IMR-90 (cell line): ENCODE data around the gene GLS. TPM values are rescaled to one million over a fixed set of nuclear protein-coding genes. Genes with fewer than 3 reads are reported as not detected.

Source experiments
- ATAC-seq: fragments of 200-7000 bp; cut with Tn5 transposase; 2 replicates; pipeline ENCODE4 v1.9.1; 2020; ENCODE audit warnings: low read depth, mild to moderate bottlenecking, moderate library complexity
- BruUV-seq: library from RNA; stranded (reverse); fragments of 400-500 nt; replicated peaks from 2 replicates; lab custom pipeline; 2021; lab: Mats Ljungman, UMichigan
- CTCF ChIA-PET: fragments of 300-600 bp; formaldehyde crosslinking; extraction: SDS; loops from one replicate; lab custom pipeline; 2021; ENCODE audit warnings: antibody characterized with exemption; lab: Yijun Ruan, JAX
- POLR2A ChIA-PET: fragments of 300-600 bp; sonication (Branson Sonifier 250); formaldehyde crosslinking; loops from one replicate; lab custom pipeline; 2022; ENCODE audit warnings: antibody characterized with exemption; ENCODE audit not compliant: unreplicated experiment; lab: Charles Lee
- DNase-seq: peaks from one replicate; pipeline ENCODE4 v3.0.0; 2013
- H2AFZ ChIP-seq: replicated peaks from 2 replicates; pipeline ENCODE3; 2013; ENCODE audit warnings: low read length, mild to moderate bottlenecking; ENCODE audit not compliant: poor library complexity
- H2AK5ac ChIP-seq: 2 replicates; pipeline ENCODE4 v1.6.1; 2013; ENCODE audit warnings: low read depth, low read length, inconsistent platforms
- H2AK9ac ChIP-seq: replicated peaks from 2 replicates; pipeline ENCODE3; 2013; ENCODE audit warnings: mild to moderate bottlenecking, low read depth, low read length, moderate library complexity; ENCODE audit not compliant: poor library complexity
- H2BK120ac ChIP-seq: 2 replicates; pipeline ENCODE4 v1.6.1; 2013; ENCODE audit warnings: low read depth, low read length, inconsistent platforms
- H2BK15ac ChIP-seq: 3 replicates; pipeline ENCODE4 v1.6.1; 2013; ENCODE audit warnings: low read depth, low read length, inconsistent platforms
- H2BK20ac ChIP-seq: 2 replicates; pipeline ENCODE4 v1.6.1; 2013; ENCODE audit warnings: low read depth, mild to moderate bottlenecking, inconsistent platforms, low read length, moderate library complexity
- H2BK5ac ChIP-seq: 2 replicates; pipeline ENCODE4 v1.6.1; 2013; ENCODE audit warnings: mild to moderate bottlenecking, low read depth, low read length, inconsistent platforms; ENCODE audit not compliant: poor library complexity, severe bottlenecking
- H3K14ac ChIP-seq: replicated peaks from 2 replicates; pipeline ENCODE4 v1.6.1; 2013; ENCODE audit warnings: low read depth, low read length, inconsistent platforms
- H3K18ac ChIP-seq: 2 replicates; pipeline ENCODE4 v1.6.1; 2013; ENCODE audit warnings: low read depth, low read length, control low read depth
- H3K23ac ChIP-seq: 2 replicates; pipeline ENCODE4 v1.6.1; 2013; ENCODE audit warnings: low read depth, low read length, inconsistent platforms
- H3K27ac ChIP-seq: 2 replicates; pipeline ENCODE4 v1.5.1; 2013; ENCODE audit warnings: mild to moderate bottlenecking, control low read depth, low read length; ENCODE audit not compliant: insufficient read depth
- H3K27me3 ChIP-seq: 2 replicates; pipeline ENCODE4 v1.6.1; 2013; ENCODE audit warnings: low read length; ENCODE audit not compliant: control insufficient read depth, insufficient read depth
- H3K36me3 ChIP-seq: 2 replicates; pipeline ENCODE4 v1.6.1; 2013; ENCODE audit warnings: low read length, mixed read lengths; ENCODE audit not compliant: control insufficient read depth, insufficient read depth
- H3K4ac ChIP-seq: 2 replicates; pipeline ENCODE4 v1.6.1; 2013; ENCODE audit warnings: low read depth, low read length, inconsistent platforms
- H3K4me1 ChIP-seq: 2 replicates; pipeline ENCODE4 v1.6.1; 2013; ENCODE audit warnings: low read length, mixed read lengths; ENCODE audit not compliant: control insufficient read depth, insufficient read depth
- H3K4me2 ChIP-seq: 2 replicates; pipeline ENCODE4 v1.6.1; 2013; ENCODE audit warnings: low read depth, mild to moderate bottlenecking, control low read depth, low read length, moderate library complexity
- H3K4me3 ChIP-seq: 2 replicates; pipeline ENCODE4 v1.5.1; 2013; ENCODE audit warnings: low read depth, mild to moderate bottlenecking, control low read depth, low read length, moderate library complexity; ENCODE audit not compliant: insufficient read depth
- H3K56ac ChIP-seq: 2 replicates; pipeline ENCODE4 v1.6.1; 2013; ENCODE audit warnings: low read length, inconsistent platforms; ENCODE audit not compliant: insufficient read depth; ENCODE audit errors: extremely low read depth
- H3K79me1 ChIP-seq, 2 experiments: 2 replicates each; pipeline ENCODE4 v1.6.1; 2013; ENCODE audit warnings: low read length in 2 of 2, inconsistent platforms in 1 of 2, low read depth in 1 of 2
- H3K9ac ChIP-seq: 2 replicates; pipeline ENCODE4 v1.6.1; 2013; ENCODE audit warnings: low read depth, low read length, control low read depth
- H3K9me1 ChIP-seq: 2 replicates; pipeline ENCODE4 v1.6.1; 2013; ENCODE audit warnings: low read length, inconsistent platforms; ENCODE audit not compliant: insufficient read depth
- H3K9me3 ChIP-seq: 2 replicates; pipeline ENCODE4 v1.6.1; 2013; ENCODE audit warnings: low read length; ENCODE audit not compliant: control insufficient read depth, insufficient read depth
- H4K20me1 ChIP-seq: 2 replicates; pipeline ENCODE4 v1.6.1; 2013; ENCODE audit warnings: low read length, inconsistent platforms; ENCODE audit not compliant: insufficient read depth
- H4K5ac ChIP-seq: 2 replicates; pipeline ENCODE4 v1.6.1; 2013; ENCODE audit warnings: mild to moderate bottlenecking, low read depth, low read length, control low read depth
- H4K8ac ChIP-seq, 2 experiments: 2 replicates each; pipeline ENCODE4 v1.6.1; 2013; ENCODE audit warnings: low read depth in 2 of 2, low read length in 2 of 2, control low read depth in 1 of 2, inconsistent platforms in 1 of 2
- H4K91ac ChIP-seq: 2 replicates; pipeline ENCODE4 v1.6.1; 2013; ENCODE audit warnings: low read depth, low read length, inconsistent platforms; ENCODE audit not compliant: insufficient read depth
- BHLHE40 ChIP-seq: fragments of 150-350 bp; IDR thresholded peaks from 2 replicates; pipeline ENCODE4 v1.6.1; 2016; ENCODE audit warnings: mild to moderate bottlenecking, low read depth, low read length
- CEBPB ChIP-seq: IDR thresholded peaks from 2 replicates; pipeline ENCODE4 v1.6.1; 2012; ENCODE audit warnings: low read depth, low read length, improper control_type of control experiment
- FOS ChIP-seq: fragments of 150-350 bp; IDR thresholded peaks from 2 replicates; pipeline ENCODE4 v1.6.1; 2016; ENCODE audit warnings: low read depth, low read length
- MXI1 ChIP-seq: IDR thresholded peaks from 2 replicates; pipeline ENCODE4 v1.6.1; 2012; ENCODE audit warnings: low read depth, mild to moderate bottlenecking, low read length, moderate library complexity, borderline replicate concordance
- NFE2L2 ChIP-seq: fragments of 150-350 bp; IDR thresholded peaks from 2 replicates; pipeline ENCODE4 v1.6.1; 2016; ENCODE audit warnings: low read depth, mild to moderate bottlenecking, low read length
- POLR2A ChIP-seq: IDR thresholded peaks from 2 replicates; pipeline ENCODE4 v1.6.1; 2012; ENCODE audit warnings: mild to moderate bottlenecking, low read depth, low read length
- RAD21 ChIP-seq: IDR thresholded peaks from 2 replicates; pipeline ENCODE4 v1.6.1; 2012; ENCODE audit warnings: low read length, improper control_type of control experiment
- RFX5 ChIP-seq: IDR thresholded peaks from 2 replicates; pipeline ENCODE4 v1.8.0; 2012; ENCODE audit warnings: low read depth, mild to moderate bottlenecking, low read length, moderate library complexity
- WGBS, 2 experiments: methylation state at CpG; one replicate each; pipeline versions ENCODE4 v1.1.5 to v1.1.7; 2013; ENCODE audit warnings: missing lambda C conversion rate in 2 of 2; ENCODE audit not compliant: insufficient read length in 1 of 2; ENCODE audit errors: extremely low coverage in 2 of 2; 5-methylcytosine and 5-hydroxymethylcytosine counted together
- dilution Hi-C: fragments of 300-500 bp; cut with HindIII; formaldehyde crosslinking; loops from one replicate; pipeline ENCODE4 v1.14.3; 2018; ENCODE audit warnings: low sequenced_read_pairs; ENCODE audit not compliant: unreplicated experiment
- in situ Hi-C: fragments of 300-500 bp; cut with MboI; formaldehyde crosslinking; loops from 3 replicates; pipeline ENCODE4 v1.14.3; 2019; ENCODE audit warnings: low sequenced_read_pairs, inconsistent platforms, mixed read lengths
- intact Hi-C: fragments of 100-400 bp; cut with micrococcal nuclease; formaldehyde crosslinking; loops from 2 replicates; pipeline ENCODE4 v1.10.0; 2022
- polyA plus RNA-seq, 3 experiments: library from polyadenylated mRNA; depleted of rRNA; stranded (reverse); fragments of >200 nt; gene quantifications; 2 replicates each; pipeline ENCODE4 v1.2.3, GENCODE V29; 2012; ENCODE audit warnings: low replicate concordance in 1 of 3
- total RNA-seq: library from RNA; depleted of rRNA; stranded (reverse); fragments of >200 nt; gene quantifications from 2 replicates; pipeline ENCODE4 v1.2.3, GENCODE V29; 2012
- TF ChIP-seq, protein P1 (sequence below): fragments of 150-350 bp; IDR thresholded peaks from 2 replicates; pipeline ENCODE4 v1.6.1; 2016; ENCODE audit warnings: low read depth, mild to moderate bottlenecking, low read length, moderate library complexity, borderline replicate concordance
- TF ChIP-seq, protein P2 (sequence below): conservative IDR thresholded peaks from 2 replicates; pipeline ENCODE4 v1.5.1; 2012; ENCODE audit warnings: mild to moderate bottlenecking, low read depth, low read length, improper control_type of control experiment
- TF ChIP-seq, protein P3 (sequence below): fragments of 150-350 bp; IDR thresholded peaks from 2 replicates; pipeline ENCODE4 v1.6.1; 2017; ENCODE audit warnings: mild to moderate bottlenecking, antibody characterized with exemption, low read length, low read depth

GLS gene
- total and polyA plus RNA-seq, 2 of the 4 experiments (the other 2 are of a cell fraction): 87.5 to 130 TPM

DNA sequence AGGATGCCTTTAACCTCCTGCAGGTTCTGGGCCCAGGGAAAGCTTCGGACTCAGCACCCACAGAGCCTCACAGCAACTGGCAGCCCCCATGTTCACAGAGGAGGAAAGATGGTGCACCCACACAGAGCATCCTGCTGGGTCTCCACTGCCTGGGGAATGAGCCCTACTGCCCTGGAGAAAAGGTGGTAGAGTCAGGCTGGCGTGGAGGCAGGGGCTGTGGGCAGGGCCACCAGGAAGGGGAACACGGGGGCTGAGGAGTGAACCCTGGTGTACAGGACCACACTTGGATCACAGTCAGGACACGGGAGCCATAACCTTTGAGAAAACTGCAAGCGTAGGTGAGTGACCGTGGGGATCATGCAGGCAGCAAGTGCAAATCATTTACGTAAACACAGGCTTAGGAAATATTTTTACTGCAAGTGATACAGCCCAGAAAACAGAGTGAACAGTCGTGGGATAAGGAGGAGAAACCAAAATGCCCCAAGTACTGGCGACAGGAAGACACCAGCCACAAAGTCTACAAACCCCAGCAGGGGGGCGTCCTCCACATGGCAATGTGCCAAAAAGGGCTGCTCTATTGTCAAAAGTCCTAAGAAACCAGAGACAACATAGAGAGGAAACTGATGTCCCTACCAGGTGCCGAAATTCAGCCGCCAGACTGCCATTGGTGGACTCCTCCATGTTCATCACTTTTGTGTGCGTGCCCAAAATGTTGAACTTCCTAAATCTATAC lies 105.8 kb downstream of the GLS start:
- in situ Hi-C loops (no loop called here), intact Hi-C loops (no loop called here), dilution Hi-C loops (no loop called here)
- no peak overlapping the region for H3K27ac ChIP-seq
- H2BK20ac ChIP-seq: no peak overlapping the region
- no peak overlapping the region for H4K8ac ChIP-seq
- no peaks in the 10 kb centered on the region for H3K9me3 ChIP-seq
- DNase-seq: no peak
- H2AK5ac ChIP-seq: no peak overlapping the region
- WGBS, 2 experiments: 96% methylated on average over 4 of the region's 13 CpGs; no CpG with 5 or more reads in 1 of the 2 experiments
- POLR2A ChIA-PET: no interaction called here
- H3K4ac ChIP-seq: no peak overlapping the region
- no peak overlapping the region for H3K4me3 ChIP-seq
- H2AFZ ChIP-seq: no peak overlapping the region
- no peak overlapping the region for H4K5ac ChIP-seq
- no peak for ATAC-seq
- no peak overlapping the region for H3K4me2 ChIP-seq
- H3K4me1 ChIP-seq: no peaks in the 10 kb centered on the region
- no peak overlapping the region for H2BK120ac ChIP-seq
- H3K9ac ChIP-seq: no peak overlapping the region
- H3K14ac ChIP-seq: no peak overlapping the region
- H4K20me1 ChIP-seq: peaks cover 17% of the 10 kb centered on the region; the same call in 1 of the 2 replicates
- CTCF ChIA-PET: no interaction called here
- peaks cover 67% of the 10 kb centered on the region for H3K36me3 ChIP-seq
- no peak overlapping the region for H2BK15ac ChIP-seq
- no peak overlapping the region for H4K91ac ChIP-seq
- H3K18ac ChIP-seq: no peak overlapping the region
- peaks cover 0 to 16% of the 10 kb centered on the region in 2 experiments; a peak in 1 of 4 replicates for H3K79me1 ChIP-seq
- no TSS peak for BruUV-seq
- H3K56ac ChIP-seq: no peak overlapping the region
- no peak overlapping the region for H3K23ac ChIP-seq
- H3K27me3 ChIP-seq: no peaks in the 10 kb centered on the region
- H2AK9ac ChIP-seq: no peak overlapping the region
- peaks cover 15% of the 10 kb centered on the region for H3K9me1 ChIP-seq
- H2BK5ac ChIP-seq: no peak overlapping the region
- TF ChIP-seq FOS (no peak), RFX5 (no peak), CEBPB (no peak), RAD21 (no peak), NFE2L2 (no peak), MXI1 (no peak), POLR2A (no peak), BHLHE40 (no peak)
- TF ChIP-seq, protein P1, sequence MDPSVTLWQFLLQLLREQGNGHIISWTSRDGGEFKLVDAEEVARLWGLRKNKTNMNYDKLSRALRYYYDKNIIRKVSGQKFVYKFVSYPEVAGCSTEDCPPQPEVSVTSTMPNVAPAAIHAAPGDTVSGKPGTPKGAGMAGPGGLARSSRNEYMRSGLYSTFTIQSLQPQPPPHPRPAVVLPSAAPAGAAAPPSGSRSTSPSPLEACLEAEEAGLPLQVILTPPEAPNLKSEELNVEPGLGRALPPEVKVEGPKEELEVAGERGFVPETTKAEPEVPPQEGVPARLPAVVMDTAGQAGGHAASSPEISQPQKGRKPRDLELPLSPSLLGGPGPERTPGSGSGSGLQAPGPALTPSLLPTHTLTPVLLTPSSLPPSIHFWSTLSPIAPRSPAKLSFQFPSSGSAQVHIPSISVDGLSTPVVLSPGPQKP: no peak
- TF ChIP-seq, protein P2, sequence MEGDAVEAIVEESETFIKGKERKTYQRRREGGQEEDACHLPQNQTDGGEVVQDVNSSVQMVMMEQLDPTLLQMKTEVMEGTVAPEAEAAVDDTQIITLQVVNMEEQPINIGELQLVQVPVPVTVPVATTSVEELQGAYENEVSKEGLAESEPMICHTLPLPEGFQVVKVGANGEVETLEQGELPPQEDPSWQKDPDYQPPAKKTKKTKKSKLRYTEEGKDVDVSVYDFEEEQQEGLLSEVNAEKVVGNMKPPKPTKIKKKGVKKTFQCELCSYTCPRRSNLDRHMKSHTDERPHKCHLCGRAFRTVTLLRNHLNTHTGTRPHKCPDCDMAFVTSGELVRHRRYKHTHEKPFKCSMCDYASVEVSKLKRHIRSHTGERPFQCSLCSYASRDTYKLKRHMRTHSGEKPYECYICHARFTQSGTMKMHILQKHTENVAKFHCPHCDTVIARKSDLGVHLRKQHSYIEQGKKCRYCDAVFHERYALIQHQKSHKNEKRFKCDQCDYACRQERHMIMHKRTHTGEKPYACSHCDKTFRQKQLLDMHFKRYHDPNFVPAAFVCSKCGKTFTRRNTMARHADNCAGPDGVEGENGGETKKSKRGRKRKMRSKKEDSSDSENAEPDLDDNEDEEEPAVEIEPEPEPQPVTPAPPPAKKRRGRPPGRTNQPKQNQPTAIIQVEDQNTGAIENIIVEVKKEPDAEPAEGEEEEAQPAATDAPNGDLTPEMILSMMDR: no peak
- TF ChIP-seq, protein P3, sequence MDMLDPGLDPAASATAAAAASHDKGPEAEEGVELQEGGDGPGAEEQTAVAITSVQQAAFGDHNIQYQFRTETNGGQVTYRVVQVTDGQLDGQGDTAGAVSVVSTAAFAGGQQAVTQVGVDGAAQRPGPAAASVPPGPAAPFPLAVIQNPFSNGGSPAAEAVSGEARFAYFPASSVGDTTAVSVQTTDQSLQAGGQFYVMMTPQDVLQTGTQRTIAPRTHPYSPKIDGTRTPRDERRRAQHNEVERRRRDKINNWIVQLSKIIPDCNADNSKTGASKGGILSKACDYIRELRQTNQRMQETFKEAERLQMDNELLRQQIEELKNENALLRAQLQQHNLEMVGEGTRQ: no peak
